DMS53 treated with DMSO at 0.1 percent for 48 hours (cell line): ENCODE measurements around the gene MAP1S.

Experiments used
- DNase-seq: peaks from one replicate; lab custom pipeline; 2025; ENCODE audit not compliant: unreplicated experiment; lab: John Stamatoyannopoulos, UW

The MAP1S gene

GRCh38 chr19:17718947-17719711, at the start of gene MAP1S:
TSS of gene MAP1S (plus strand) at chr19:17719480. CDS start at chr19:17719503, 23 bp downstream.
- DNase-seq, result no peak

DNA sequence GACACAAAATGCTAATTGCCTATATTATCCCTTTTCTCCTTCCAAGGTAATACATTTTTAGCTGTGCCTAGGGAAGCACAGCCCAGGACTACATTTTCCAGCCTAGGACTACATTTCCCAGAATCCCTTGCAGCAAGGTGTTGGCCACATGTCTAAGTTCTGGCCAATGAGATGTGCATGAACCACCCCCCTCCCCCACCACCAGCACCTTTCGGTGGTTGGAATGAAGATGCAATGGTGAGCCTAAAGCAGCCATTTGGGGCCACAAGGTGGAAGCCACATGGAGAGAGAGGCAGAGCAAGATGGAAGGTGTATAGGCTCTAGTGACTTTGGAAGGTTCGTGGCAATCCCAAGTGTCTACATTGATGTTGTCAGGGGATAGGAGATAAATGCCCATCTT, 47.4 kb upstream of the MAP1S start:
- no peak for DNase-seq

- DNase-seq, result no peak
Measured at GRCh38 chr19:17673937-17674799, 45.1 kb upstream of the MAP1S start.

DNA sequence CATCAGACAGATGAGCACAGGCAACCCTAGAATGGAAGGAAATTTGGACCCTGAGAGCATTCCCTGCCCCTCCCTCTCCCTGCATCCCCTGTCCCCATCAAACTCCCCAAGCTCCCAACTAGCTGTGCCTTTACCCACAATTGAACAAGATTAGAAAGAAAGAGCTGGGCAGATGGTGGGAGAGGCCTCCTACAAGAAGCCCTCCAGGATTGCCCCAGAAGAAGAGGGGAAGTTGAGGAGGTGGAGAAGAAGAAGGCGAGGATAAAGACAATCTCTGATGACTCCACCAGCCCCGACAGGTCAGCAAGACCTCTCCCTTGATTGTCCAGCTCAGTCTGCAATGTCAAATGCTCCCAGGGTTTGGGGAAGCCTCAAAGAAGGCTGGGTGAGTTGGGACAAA, 43.0 kb upstream of the MAP1S start:
- DNase-seq, result no peak

GRCh38 chr19:17677002-17677401, 42.3 kb upstream of the MAP1S start:
- DNase-seq, result no peak

DNA sequence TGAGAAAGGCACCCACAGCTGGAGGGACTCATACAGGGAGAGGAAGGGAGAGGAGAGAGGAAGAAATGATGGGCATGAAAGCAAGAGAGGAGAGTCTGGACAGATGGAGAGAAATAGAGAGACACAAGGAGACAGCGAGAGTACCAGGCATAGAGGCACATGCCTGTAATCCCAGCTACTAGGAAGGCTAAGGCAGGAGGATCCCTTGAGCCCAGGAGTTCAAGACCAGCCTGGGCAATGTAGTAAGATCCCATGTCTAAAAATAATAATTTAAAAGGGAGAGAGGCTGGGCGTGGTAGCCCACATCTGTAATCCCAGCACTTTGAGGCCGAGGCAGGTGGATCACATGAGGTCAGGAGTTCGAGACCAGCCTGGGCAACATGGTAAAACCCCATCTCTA, 40.4 kb upstream of the MAP1S start:
- no peak for DNase-seq

GRCh38 chr19:17679526-17680229, 39.6 kb upstream of the MAP1S start:
- DNase-seq, result no peak

- no peak for DNase-seq
Measured at GRCh38 chr19:17680230-17680722, 39.0 kb upstream of the MAP1S start.

DNA sequence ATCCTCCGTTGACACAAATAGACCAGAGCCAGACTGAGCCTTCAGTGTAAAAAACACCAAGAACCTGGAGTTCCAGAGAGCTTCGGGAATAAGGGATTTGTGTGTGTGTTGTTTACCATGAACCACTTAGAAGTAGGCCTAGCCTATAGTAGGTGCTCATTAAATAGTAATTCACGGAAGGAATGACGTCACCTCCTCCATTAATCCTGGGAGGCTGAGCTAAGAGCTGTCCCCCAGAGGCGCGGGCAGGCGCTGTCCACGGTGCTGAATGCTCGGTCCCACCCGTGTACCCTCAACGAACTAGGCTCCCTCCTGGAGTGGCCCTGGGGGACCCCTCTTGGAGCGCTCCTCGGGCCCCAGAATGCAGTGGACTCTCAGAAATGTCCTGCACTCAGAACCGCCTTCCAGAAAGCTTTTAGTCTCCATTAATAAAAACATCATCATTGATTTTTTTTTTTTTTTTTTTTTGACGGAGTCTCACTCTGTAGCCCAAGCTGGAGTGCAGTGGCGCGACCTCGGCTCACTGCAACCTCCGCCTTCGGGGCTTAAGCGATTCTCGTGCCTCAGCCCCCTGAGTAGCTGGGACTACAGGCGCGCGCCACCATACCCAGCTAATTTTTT, 37.7 kb upstream of the MAP1S start:
- no peak for DNase-seq

DNA sequence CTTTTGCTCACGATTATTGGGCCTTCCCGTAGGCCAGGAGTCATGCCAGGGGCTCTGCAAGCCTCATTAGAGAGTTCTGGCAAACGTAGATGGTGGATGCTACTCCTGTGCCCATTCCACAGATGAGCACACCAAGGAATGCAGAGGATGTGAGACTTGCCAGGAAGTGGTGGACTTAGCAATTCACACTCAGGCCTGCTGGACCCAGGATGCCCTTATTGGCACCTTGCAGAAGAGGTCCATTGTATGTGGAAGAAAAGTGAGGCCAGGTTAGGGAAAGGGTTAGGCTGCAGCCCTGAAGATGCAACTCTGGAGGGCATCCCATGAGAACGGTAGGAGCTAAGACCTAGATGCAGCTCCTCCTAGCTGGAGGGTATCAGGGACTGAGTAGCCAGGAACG, 37.0 kb upstream of the MAP1S start:
- no peak for DNase-seq

DNA sequence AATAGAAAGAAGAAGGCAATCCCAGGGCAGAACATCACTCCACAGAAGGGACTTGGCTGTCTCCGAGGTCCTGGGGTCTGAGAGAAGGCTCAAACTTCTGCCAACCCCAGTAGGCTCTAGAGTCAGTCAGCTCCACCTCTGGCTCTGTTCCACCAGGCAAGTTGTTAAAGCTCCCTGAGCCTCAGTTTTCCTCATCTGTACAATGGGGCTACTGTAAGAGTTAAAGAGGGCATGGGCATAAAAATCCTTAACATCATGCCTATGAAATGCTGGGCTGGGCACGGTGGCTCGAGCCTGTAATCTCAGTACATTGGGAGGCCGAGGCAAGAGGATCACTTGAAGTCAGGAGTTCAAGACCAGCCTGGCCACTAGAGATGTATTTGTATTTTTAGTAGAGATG, 36.2 kb upstream of the MAP1S start:
- no peak for DNase-seq

DNA sequence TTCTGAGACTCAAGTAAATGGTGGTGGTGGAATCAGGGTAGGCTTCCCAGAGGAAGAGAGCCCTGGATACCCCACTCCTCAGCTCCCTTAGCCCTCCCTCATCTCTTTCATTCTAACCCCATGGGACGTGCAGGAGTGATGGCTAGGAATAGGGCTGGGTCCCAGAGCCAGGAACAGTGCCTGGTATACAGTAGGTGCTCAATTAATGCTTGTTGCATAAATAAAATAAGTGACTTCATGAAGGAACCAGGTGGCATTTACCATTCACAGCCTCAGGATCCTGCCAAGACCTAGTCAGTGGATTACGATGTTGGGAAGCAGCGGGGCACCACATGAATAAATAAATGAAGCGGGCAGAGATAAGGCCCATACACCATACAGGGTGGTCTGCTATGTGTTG, 35.0 kb upstream of the MAP1S start:
- no peak for DNase-seq

- DNase-seq, result no peak
Measured at GRCh38 chr19:17685451-17686022, 33.7 kb upstream of the MAP1S start.

- no peak for DNase-seq
Measured at GRCh38 chr19:17686023-17686521, 33.2 kb upstream of the MAP1S start.

- DNase-seq, result no peak
Measured at GRCh38 chr19:17686592-17687024, 32.7 kb upstream of the MAP1S start.

DNA sequence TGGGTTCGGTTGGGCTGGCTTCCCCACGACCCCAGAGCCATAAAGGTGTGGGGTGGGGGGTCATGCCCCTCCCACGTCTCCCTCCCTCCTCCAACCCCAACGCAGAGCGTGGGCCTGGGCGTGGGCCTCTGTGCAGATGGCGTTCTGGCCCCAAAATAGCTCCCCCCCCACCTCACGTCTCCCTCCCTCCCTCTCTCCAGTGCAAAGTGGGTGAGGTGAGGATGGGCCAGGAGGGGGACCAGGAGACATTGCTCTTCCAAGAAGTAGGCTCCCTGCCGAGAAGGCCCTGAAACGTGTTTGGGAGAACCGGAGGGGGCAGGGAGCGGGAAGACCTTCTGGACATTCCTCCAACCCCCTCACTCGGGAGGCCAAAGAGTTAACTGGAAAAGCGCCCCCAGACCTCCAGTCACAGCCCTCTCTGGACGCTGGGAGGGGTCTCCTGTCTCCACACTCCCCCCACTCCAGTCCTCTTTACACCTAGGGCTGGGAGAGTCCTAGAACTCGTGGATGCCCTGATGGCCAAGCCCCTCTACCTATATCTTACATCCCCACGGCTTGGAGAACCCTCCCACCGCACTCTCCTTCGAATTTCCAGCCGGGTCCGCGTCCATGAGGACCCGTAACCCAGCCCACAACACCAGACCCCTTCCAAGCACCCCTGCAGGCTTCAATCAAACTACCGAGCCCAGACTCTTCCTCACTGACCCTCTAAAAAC, 32.0 kb upstream of the MAP1S start:
- no peak for DNase-seq

- no peak for DNase-seq
Measured at GRCh38 chr19:17687857-17688784, 31.2 kb upstream of the MAP1S start, which contains the start of gene UNC13A. TSS of gene UNC13A (minus strand) at chr19:17688354. CDS start at chr19:17688199, 155 bp downstream.

GRCh38 chr19:17688853-17689595, 30.3 kb upstream of the MAP1S start:
- DNase-seq, result no peak
